Thyroid gland (tissue), 4 donors: ENCODE results near the gene GOLGA7B. TPM values are rescaled to one million over a fixed set of nuclear protein-coding genes. Genes with fewer than 3 reads are reported as not detected.

Source experiments
- DNase-seq, 2 donors: peaks; one replicate each; pipeline ENCODE4 v3.0.0-alpha.2; 2019
- H3K27ac ChIP-seq, 3 donors: fragments of 200-600 bp; sonication (generic); 1 replicate in 2 of 3; 2 replicates in 1 of 3; pipeline ENCODE4 v1.5.1; 2016 to 2019; ENCODE audit warnings: mild to moderate bottlenecking in 1 of 3, moderate library complexity in 1 of 3
- H3K27me3 ChIP-seq: fragments of 200-600 bp; sonication (generic); one replicate; pipeline ENCODE4 v1.5.1; 2019
- H3K36me3 ChIP-seq, 2 donors: fragments of 200-600 bp; sonication (generic); one replicate each; pipeline ENCODE4 v1.5.1; 2016 to 2019
- H3K4me1 ChIP-seq, 2 donors: fragments of 200-600 bp; sonication (generic); one replicate each; pipeline ENCODE4 v1.5.1; 2017 to 2019
- H3K4me3 ChIP-seq, 3 donors: fragments of 200-600 bp; sonication (generic); replicated peaks in 1 of 3; 1 replicate in 2 of 3; 2 replicates in 1 of 3; pipeline ENCODE4 v1.5.1; 2016; ENCODE audit warnings: mild to moderate bottlenecking in 1 of 3
- H3K9me3 ChIP-seq: fragments of 200-600 bp; sonication (generic); one replicate; pipeline ENCODE4 v1.5.1; 2017
- POLR2A ChIP-seq, 2 donors: fragments of 450-650 bp; IDR thresholded peaks; one replicate each; pipeline ENCODE4 v1.6.1; 2017; ENCODE audit warnings: antibody characterized with exemption in 2 of 2, mild to moderate bottlenecking in 2 of 2, moderate library complexity in 1 of 2
- WGBS, 2 donors: methylation state at CpG; one replicate each; pipeline ENCODE4 v1.1.5; 2017; 5-methylcytosine and 5-hydroxymethylcytosine counted together
- intact Hi-C: fragments of 100-400 bp; cut with DNase I; formaldehyde crosslinking; loops from one replicate; pipeline ENCODE4 v1.15.1; 2023
- total RNA-seq, 4 donors: library from RNA; depleted of rRNA; stranded (reverse); fragments of >200 nt; gene quantifications; one replicate each; pipeline ENCODE4 v1.2.3, GENCODE V29; 2016
- TF ChIP-seq, protein P1 (sequence below), 6 experiments: fragments of 200-600 bp in 3 of 6; fragments of 450-650 bp in 3 of 6; sonication (generic) in 3 of 6; IDR thresholded peaks; one replicate each; pipeline ENCODE4 v1.5.1; 2016 to 2019; ENCODE audit warnings: antibody characterized with exemption in 6 of 6, mild to moderate bottlenecking in 2 of 6, inconsistent platforms in 1 of 6, moderate library complexity in 1 of 6

Gene GOLGA7B
- total RNA-seq, 4 donors from 2014 or later, result under 0.01 to 0.81 (median 0.39) TPM

GRCh38 chr10:97810446-97810845 is 39.2 kb upstream of the GOLGA7B start:
- TF ChIP-seq POLR2A (IDR thresholded peaks at IDR 0.05), result no peak
- TF ChIP-seq, protein P1, sequence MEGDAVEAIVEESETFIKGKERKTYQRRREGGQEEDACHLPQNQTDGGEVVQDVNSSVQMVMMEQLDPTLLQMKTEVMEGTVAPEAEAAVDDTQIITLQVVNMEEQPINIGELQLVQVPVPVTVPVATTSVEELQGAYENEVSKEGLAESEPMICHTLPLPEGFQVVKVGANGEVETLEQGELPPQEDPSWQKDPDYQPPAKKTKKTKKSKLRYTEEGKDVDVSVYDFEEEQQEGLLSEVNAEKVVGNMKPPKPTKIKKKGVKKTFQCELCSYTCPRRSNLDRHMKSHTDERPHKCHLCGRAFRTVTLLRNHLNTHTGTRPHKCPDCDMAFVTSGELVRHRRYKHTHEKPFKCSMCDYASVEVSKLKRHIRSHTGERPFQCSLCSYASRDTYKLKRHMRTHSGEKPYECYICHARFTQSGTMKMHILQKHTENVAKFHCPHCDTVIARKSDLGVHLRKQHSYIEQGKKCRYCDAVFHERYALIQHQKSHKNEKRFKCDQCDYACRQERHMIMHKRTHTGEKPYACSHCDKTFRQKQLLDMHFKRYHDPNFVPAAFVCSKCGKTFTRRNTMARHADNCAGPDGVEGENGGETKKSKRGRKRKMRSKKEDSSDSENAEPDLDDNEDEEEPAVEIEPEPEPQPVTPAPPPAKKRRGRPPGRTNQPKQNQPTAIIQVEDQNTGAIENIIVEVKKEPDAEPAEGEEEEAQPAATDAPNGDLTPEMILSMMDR (IDR thresholded peaks at IDR 0.05), result no peak
- DNase-seq, result no peak
- no peaks in the 10 kb centered on the region for H3K9me3 ChIP-seq
- no peaks in the 10 kb centered on the region for H3K36me3 ChIP-seq
- no peaks in the 10 kb centered on the region for H3K4me1 ChIP-seq
- H3K4me3 ChIP-seq, result no peak overlapping the region
- WGBS, 2 donors, result 81 to 88% methylated on average over 7 of the region's 7 CpGs
- no peak overlapping the region for H3K27ac ChIP-seq
- H3K27me3 ChIP-seq, result no peaks in the 10 kb centered on the region
- intact Hi-C loops, result no loop called here

GRCh38 chr10:97811958-97812357 is 37.7 kb upstream of the GOLGA7B start:
- no peak for DNase-seq
- H3K9me3 ChIP-seq, result no peaks in the 10 kb centered on the region
- H3K27me3 ChIP-seq, result no peaks in the 10 kb centered on the region
- no peaks in the 10 kb centered on the region for H3K36me3 ChIP-seq
- H3K27ac ChIP-seq, result no peak overlapping the region
- H3K4me1 ChIP-seq, result no peaks in the 10 kb centered on the region
- intact Hi-C loops, result no loop called here
- no peak overlapping the region for H3K4me3 ChIP-seq
- TF ChIP-seq, protein P1 (IDR thresholded peaks at IDR 0.05), result no peak
- no peak for TF ChIP-seq POLR2A (IDR thresholded peaks at IDR 0.05)
- 75 to 82% methylated on average over 3 of the region's 3 CpGs for WGBS, 2 donors

GRCh38 chr10:97812696-97813095 is 36.9 kb upstream of the GOLGA7B start:
- 79 to 81% methylated on average over 8 of the region's 8 CpGs for WGBS, 2 donors
- Histone ChIP-seq H3K27me3 (no peaks in the 10 kb centered on the region), H3K4me1 (peaks cover 0 to under 1% of the 10 kb centered on the region in 2 donors), H3K9me3 (no peaks in the 10 kb centered on the region), H3K4me3 (no peak overlapping the region), H3K27ac (no peak overlapping the region), H3K36me3 (no peaks in the 10 kb centered on the region)
- TF ChIP-seq, protein P1 (IDR thresholded peaks at IDR 0.05), result no peak
- TF ChIP-seq POLR2A (IDR thresholded peaks at IDR 0.05), result no peak
- intact Hi-C loops, result no loop called here
- DNase-seq, result no peak

- WGBS, 2 donors, result 68 to 74% methylated on average over 3 of the region's 3 CpGs
- Histone ChIP-seq H3K27me3 (no peaks in the 10 kb centered on the region), H3K9me3 (no peaks in the 10 kb centered on the region), H3K4me1 (peaks cover 5 to 7% of the 10 kb centered on the region in 2 donors), H3K4me3 (no peak overlapping the region), H3K27ac (no peak overlapping the region), H3K36me3 (no peaks in the 10 kb centered on the region)
- intact Hi-C loops, result no loop called here
- DNase-seq, result no peak
- TF ChIP-seq, protein P1 (IDR thresholded peaks at IDR 0.05), result no peak
- no peak for TF ChIP-seq POLR2A (IDR thresholded peaks at IDR 0.05)
Measured at GRCh38 chr10:97813311-97813710, 36.3 kb upstream of the GOLGA7B start.

DNA sequence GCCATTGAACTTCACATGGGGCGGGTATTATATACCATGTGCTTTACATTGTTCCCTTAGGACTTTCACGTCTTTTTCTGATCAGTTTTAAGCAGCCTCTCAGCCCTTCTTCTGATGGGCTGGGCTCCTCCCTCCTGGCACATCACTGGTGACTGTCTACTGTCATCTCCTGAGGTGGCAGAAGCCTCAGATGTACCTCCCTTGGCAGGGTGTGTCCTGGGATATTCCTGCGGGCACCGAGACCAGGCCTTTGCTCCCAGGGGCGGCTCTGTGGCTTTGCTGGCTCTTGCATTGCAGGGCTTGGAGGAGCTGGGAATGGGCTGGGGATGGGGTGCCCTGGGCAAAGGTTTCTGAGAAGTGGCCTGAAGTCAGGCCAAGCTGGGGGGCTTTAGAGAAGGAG is 34.6 kb upstream of the GOLGA7B start:
- Histone ChIP-seq H3K4me3 (no peak overlapping the region), H3K27ac (no peak overlapping the region), H3K27me3 (no peaks in the 10 kb centered on the region), H3K4me1 (peaks cover 12 to 19% of the 10 kb centered on the region in 2 donors), H3K9me3 (no peaks in the 10 kb centered on the region), H3K36me3 (no peaks in the 10 kb centered on the region)
- no peak for DNase-seq
- 86 to 91% methylated on average over 2 to 5 of the region's 5 CpGs for WGBS, 2 donors
- intact Hi-C loops, result no loop called here
- TF ChIP-seq POLR2A (IDR thresholded peaks at IDR 0.05), result no peak
- TF ChIP-seq, protein P1 (IDR thresholded peaks at IDR 0.05), result no peak
